ENCODE data around the gene CCDC157.

DNA sequence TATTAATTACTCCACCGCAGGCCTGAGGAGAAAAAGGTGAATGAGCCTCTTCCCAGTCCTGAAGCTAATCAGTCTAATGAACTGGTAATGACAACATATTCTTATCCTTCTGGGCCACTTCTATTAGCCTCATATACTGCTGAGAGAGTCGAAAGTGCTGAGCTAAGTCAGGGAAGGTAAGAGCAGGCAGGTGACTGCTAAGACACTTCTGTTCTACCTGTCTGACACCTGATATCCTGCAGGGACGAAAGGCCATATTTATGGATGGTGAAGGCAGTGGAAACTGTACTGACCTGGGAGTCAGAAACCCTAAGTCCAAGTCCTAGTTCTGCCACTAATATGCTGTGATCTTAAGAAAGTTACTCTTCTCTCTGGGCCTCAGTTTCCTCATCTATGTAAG lies 33.6 kb upstream of the CCDC157 start:
- TF ChIP-seq, protein P1, sequence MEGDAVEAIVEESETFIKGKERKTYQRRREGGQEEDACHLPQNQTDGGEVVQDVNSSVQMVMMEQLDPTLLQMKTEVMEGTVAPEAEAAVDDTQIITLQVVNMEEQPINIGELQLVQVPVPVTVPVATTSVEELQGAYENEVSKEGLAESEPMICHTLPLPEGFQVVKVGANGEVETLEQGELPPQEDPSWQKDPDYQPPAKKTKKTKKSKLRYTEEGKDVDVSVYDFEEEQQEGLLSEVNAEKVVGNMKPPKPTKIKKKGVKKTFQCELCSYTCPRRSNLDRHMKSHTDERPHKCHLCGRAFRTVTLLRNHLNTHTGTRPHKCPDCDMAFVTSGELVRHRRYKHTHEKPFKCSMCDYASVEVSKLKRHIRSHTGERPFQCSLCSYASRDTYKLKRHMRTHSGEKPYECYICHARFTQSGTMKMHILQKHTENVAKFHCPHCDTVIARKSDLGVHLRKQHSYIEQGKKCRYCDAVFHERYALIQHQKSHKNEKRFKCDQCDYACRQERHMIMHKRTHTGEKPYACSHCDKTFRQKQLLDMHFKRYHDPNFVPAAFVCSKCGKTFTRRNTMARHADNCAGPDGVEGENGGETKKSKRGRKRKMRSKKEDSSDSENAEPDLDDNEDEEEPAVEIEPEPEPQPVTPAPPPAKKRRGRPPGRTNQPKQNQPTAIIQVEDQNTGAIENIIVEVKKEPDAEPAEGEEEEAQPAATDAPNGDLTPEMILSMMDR (IDR thresholded peaks at IDR 0.05) = no peak
- no peak for TF ChIP-seq POLR2A (IDR thresholded peaks at IDR 0.05)
